Mesodermal cell (in vitro differentiated cells): Measurements from ENCODE around the gene GUSB.

Experiments used
- H3K27ac ChIP-seq: 2 replicates; pipeline ENCODE4 v1.7.0; 2013; ENCODE audit warnings: mild to moderate bottlenecking, low read depth, low read length, moderate library complexity; ENCODE audit not compliant: severe bottlenecking
- H3K36me3 ChIP-seq: 2 replicates; pipeline ENCODE4 v1.7.1; 2013; ENCODE audit warnings: mild to moderate bottlenecking, low read length, moderate library complexity; ENCODE audit not compliant: control insufficient read depth, insufficient read depth
- H3K4me1 ChIP-seq: one replicate; pipeline ENCODE4 v1.7.1; 2013; ENCODE audit warnings: mild to moderate bottlenecking, low read length; ENCODE audit not compliant: insufficient read depth, control insufficient read depth, poor library complexity, severe bottlenecking
- H3K4me3 ChIP-seq: 2 replicates; pipeline ENCODE4 v1.7.0; 2013; ENCODE audit warnings: low read length, control low read depth, mild to moderate bottlenecking; ENCODE audit not compliant: insufficient read depth, poor library complexity, severe bottlenecking; ENCODE audit errors: extremely low read depth
- H3K9me3 ChIP-seq: 2 replicates; pipeline ENCODE4 v1.7.1; 2013; ENCODE audit warnings: mild to moderate bottlenecking, low read length, moderate library complexity; ENCODE audit not compliant: control insufficient read depth
- WGBS, 2 experiments: methylation state at CpG; one replicate each; pipeline ENCODE4 v1.1.5; 2013; ENCODE audit warnings: missing lambda C conversion rate in 2 of 2; ENCODE audit not compliant: insufficient coverage in 2 of 2; 5-methylcytosine and 5-hydroxymethylcytosine counted together

GUSB gene

GRCh38 chr7:65927489-65928448 lies 54.2 kb downstream of the GUSB start:
- 100% methylated on average over 1 of the region's 6 CpGs; no CpG with 5 or more reads in 1 of the 2 experiments for WGBS, 2 experiments
- H3K36me3 ChIP-seq, result no peaks in the 10 kb centered on the region

GRCh38 chr7:65926588-65926987 lies 55.4 kb downstream of the GUSB start:
- Histone ChIP-seq H3K36me3 (no peaks in the 10 kb centered on the region), H3K4me1 (no peaks in the 10 kb centered on the region), H3K27ac (no peak overlapping the region), H3K9me3 (no peaks in the 10 kb centered on the region), H3K4me3 (no peak overlapping the region)

More at GRCh38 chr7:65927489-65928448, 54.2 kb downstream of the GUSB start:
- no peaks in the 10 kb centered on the region for H3K9me3 ChIP-seq
- no peak overlapping the region for H3K27ac ChIP-seq
- H3K4me1 ChIP-seq, result no peaks in the 10 kb centered on the region
- H3K4me3 ChIP-seq, result no peak overlapping the region

DNA sequence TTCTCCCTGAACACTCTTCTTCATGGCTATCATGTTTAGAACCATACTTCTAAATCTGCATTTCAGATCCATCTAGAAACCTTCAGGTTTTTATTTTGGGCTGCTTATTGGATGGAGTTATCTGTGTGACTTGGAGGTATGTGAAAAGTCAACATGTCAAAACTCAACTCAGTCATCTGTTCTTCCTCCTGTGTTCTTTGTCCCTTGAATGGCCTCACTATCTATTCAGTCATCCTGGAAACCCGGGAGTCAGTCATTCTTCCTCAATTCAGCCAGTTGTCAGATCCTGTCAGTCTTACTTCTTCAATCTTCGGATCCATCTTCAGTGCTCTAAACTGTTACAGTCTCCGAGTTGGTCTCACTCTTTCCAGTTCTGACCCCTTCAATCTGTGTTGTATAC lies 57.0 kb downstream of the GUSB start:
- Histone ChIP-seq H3K27ac (no peak overlapping the region), H3K9me3 (no peaks in the 10 kb centered on the region), H3K36me3 (no peaks in the 10 kb centered on the region), H3K4me3 (no peak overlapping the region), H3K4me1 (no peaks in the 10 kb centered on the region)
- WGBS, 2 experiments, result 81 to 85% methylated on average over 3 of the region's 3 CpGs

DNA sequence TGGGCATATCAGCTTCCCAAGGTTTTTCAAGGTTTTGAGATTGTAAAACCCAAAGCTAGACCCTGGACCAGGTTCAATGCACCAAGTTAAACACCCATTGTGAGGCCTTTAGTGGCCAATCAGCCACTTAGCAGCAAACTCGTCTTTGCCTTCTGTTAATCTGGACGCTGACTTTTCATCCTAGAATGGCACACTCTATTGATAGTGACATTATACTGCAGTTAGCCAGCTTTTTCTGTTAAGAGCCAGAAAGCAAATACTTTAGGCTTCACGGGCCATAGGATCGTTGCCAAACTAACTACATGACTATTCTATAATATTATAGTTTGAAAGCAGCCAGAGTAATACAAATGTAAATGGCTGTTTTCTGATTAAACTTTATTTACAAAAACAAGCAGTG lies 57.8 kb downstream of the GUSB start:
- no peak overlapping the region for H3K4me3 ChIP-seq
- no peaks in the 10 kb centered on the region for H3K9me3 ChIP-seq
- H3K36me3 ChIP-seq, result no peaks in the 10 kb centered on the region
- H3K4me1 ChIP-seq, result no peaks in the 10 kb centered on the region
- no peak overlapping the region for H3K27ac ChIP-seq
- 92% methylated on average over 2 of the region's 4 CpGs for WGBS, 2 experiments

DNA sequence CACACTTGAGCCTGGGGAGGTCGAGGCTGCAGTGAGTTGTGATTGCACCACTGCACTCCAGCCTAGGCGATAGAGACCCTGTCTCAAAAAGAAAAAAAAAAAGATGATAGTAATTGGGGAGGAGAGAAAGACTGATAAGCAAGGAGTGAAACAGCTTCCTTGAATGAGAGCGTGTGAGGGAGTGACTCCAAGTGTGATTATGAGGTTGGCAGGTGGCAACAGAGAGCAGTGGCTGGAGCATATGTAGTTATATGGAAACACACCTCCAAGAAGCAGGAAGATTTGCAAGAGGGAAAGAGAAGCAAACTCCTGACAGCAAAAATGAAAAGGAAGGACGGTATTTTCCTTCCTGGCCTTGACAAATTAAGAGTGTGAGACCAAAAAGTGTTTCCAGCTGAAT lies 58.7 kb downstream of the GUSB start:
- Histone ChIP-seq H3K27ac (no peak overlapping the region), H3K9me3 (no peaks in the 10 kb centered on the region), H3K4me3 (no peak overlapping the region), H3K4me1 (no peaks in the 10 kb centered on the region), H3K36me3 (peaks cover 4% of the 10 kb centered on the region)
- WGBS, 2 experiments, result 92% methylated on average over 4 of the region's 4 CpGs

DNA sequence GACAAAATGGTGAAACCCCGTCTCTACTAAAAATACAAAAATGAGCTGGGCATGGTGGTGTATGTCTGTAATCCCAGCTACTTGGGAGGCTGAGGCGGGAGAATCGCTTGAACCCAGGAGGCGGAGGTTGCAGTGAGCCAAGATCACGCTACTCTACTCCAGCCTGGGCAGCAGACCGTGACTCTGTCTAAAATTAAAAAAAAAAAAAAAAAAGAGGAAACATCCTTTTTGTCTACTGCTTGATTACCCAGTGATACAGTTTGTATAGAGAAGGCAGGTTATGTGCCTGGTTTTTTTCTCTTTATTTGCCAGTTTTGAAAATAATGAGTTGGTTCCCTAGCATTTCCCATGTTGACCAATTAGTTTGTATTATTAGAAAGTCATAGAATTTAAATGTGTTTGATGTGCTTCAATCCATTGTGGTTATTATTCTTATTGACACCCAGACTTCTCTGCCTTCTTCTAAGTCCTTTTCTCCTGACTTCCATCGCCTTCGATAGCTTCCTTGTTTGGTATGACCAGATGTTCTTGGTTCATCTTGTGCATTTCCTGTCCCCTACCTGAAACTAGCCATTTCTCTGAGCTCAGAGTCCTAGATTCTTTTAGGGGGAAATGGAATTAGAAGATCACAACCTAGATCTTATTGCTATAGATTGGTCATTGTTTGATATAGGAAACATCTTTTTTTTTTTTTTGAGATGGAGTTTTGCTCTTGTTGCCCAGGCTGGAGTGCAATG lies 65.9 kb downstream of the GUSB start:
- 95 to 96% methylated on average over 3 to 4 of the region's 8 CpGs for WGBS, 2 experiments
- Histone ChIP-seq H3K9me3 (no peaks in the 10 kb centered on the region), H3K27ac (no peak overlapping the region), H3K4me3 (no peak overlapping the region), H3K4me1 (no peaks in the 10 kb centered on the region), H3K36me3 (peaks cover 11% of the 10 kb centered on the region)

- no peaks in the 10 kb centered on the region for H3K9me3 ChIP-seq
- 96 to 100% methylated on average over 4 to 5 of the region's 7 CpGs for WGBS, 2 experiments
These were observed 69.8 kb downstream of the GUSB start for GRCh38 chr7:65912237-65912636.

More at GRCh38 chr7:65912237-65912636, 69.8 kb downstream of the GUSB start:
- H3K4me1 ChIP-seq, result no peaks in the 10 kb centered on the region
- peaks cover 2% of the 10 kb centered on the region for H3K36me3 ChIP-seq
- H3K4me3 ChIP-seq, result no peak overlapping the region
- H3K27ac ChIP-seq, result no peak overlapping the region
